B cell (primary cell): Measurements from ENCODE around the gene RHOT1.

ENCODE experiments used
- EZH2 ChIP-seq: IDR thresholded peaks from 2 replicates; pipeline ENCODE4 v1.6.1; 2012; ENCODE audit warnings: borderline replicate concordance, low read depth, mild to moderate bottlenecking, moderate library complexity, low read length; ENCODE audit not compliant: insufficient read depth, poor library complexity, severe bottlenecking
- TF ChIP-seq, protein P1 (sequence below): fragments of 200-600 bp; IDR thresholded peaks from one replicate; pipeline ENCODE4 v1.8.0; 2022; ENCODE audit warnings: antibody characterized with exemption, mild to moderate bottlenecking

DNA sequence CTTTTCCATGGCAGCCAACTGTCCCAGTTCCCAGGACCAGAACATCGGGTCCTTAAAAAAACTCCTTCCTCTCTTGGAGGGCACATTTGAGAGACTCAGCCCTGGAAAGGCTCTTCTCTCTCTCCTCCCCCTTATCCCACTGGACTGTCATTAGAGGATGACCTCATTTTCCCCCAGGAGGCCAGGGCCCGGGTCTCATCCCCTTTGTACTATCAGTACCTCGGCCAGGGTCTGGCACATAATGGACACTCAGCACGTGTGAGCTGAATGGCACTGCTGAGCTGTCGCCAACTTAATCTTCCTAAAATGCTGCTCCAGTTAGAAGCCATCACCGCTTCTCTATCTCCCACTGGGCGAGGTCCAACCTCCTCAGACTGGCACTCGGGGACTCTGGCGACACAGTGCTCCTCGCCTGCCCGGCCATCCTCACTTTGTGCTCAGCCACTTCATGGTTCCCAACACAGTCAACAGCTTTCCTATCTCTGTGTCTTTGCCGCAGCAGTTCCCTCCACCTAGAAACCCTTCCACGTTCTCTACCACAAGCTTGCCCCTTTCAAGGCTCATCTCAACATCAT lies 119.7 kb downstream of the RHOT1 start:
- TF ChIP-seq, protein P1, sequence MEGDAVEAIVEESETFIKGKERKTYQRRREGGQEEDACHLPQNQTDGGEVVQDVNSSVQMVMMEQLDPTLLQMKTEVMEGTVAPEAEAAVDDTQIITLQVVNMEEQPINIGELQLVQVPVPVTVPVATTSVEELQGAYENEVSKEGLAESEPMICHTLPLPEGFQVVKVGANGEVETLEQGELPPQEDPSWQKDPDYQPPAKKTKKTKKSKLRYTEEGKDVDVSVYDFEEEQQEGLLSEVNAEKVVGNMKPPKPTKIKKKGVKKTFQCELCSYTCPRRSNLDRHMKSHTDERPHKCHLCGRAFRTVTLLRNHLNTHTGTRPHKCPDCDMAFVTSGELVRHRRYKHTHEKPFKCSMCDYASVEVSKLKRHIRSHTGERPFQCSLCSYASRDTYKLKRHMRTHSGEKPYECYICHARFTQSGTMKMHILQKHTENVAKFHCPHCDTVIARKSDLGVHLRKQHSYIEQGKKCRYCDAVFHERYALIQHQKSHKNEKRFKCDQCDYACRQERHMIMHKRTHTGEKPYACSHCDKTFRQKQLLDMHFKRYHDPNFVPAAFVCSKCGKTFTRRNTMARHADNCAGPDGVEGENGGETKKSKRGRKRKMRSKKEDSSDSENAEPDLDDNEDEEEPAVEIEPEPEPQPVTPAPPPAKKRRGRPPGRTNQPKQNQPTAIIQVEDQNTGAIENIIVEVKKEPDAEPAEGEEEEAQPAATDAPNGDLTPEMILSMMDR = no peak
- TF ChIP-seq EZH2 = no peak
